MM.1S (cell line): ENCODE measurements around the gene MCM7.

ENCODE experiments used
- DNase-seq: peaks from one replicate; pipeline ENCODE4 v3.0.0-alpha.2; 2015
- H2AFZ ChIP-seq: fragments of 300-600 bp; sonication (generic); 2 replicates; pipeline ENCODE4 v1.6.0; 2016; ENCODE audit warnings: antibody characterized with exemption, low read length
- H3F3A ChIP-seq: fragments of 300-600 bp; sonication (generic); 2 replicates; pipeline ENCODE4 v1.6.1; 2016; ENCODE audit warnings: mild to moderate bottlenecking, antibody characterized with exemption, low read length, moderate library complexity, mixed read lengths; ENCODE audit not compliant: insufficient read depth
- H3K27ac ChIP-seq: fragments of 300-600 bp; sonication (generic); 2 replicates; pipeline ENCODE4 v1.5.1; 2016; ENCODE audit warnings: mild to moderate bottlenecking, low read length
- H3K27me3 ChIP-seq: fragments of 300-600 bp; sonication (generic); replicated peaks from 2 replicates; pipeline ENCODE4 v1.6.0; 2016; ENCODE audit warnings: low read length; ENCODE audit not compliant: insufficient read depth
- H3K36me3 ChIP-seq: fragments of 300-600 bp; sonication (generic); replicated peaks from 2 replicates; pipeline ENCODE4 v1.6.1; 2016; ENCODE audit warnings: mild to moderate bottlenecking, low read length, mixed read lengths; ENCODE audit not compliant: insufficient read depth
- H3K4me1 ChIP-seq: fragments of 300-600 bp; sonication (generic); 2 replicates; pipeline ENCODE4 v1.6.1; 2016; ENCODE audit warnings: low read length, mixed read lengths
- H3K4me2 ChIP-seq: fragments of 300-600 bp; sonication (generic); 2 replicates; pipeline ENCODE4 v1.6.0; 2016; ENCODE audit warnings: low read depth, low read length
- H3K4me3 ChIP-seq: fragments of 300-600 bp; sonication (generic); 2 replicates; pipeline ENCODE4 v1.5.1; 2016; ENCODE audit warnings: low read length, mixed read lengths
- H3K79me2 ChIP-seq: fragments of 300-600 bp; sonication (generic); 2 replicates; pipeline ENCODE4 v1.6.1; 2016; ENCODE audit warnings: mixed run types, low read length, mixed read lengths
- H3K9ac ChIP-seq: fragments of 300-600 bp; sonication (generic); 2 replicates; pipeline ENCODE4 v1.6.1; 2016; ENCODE audit warnings: low read length, mixed read lengths
- H3K9me2 ChIP-seq: fragments of 300-600 bp; sonication (generic); replicated peaks from 2 replicates; pipeline ENCODE4 v1.6.1; 2016; ENCODE audit warnings: mild to moderate bottlenecking, low read length, mixed read lengths; ENCODE audit not compliant: insufficient read depth
- H3K9me3 ChIP-seq: fragments of 300-600 bp; sonication (generic); replicated peaks from 2 replicates; pipeline ENCODE4 v1.6.1; 2016; ENCODE audit warnings: mild to moderate bottlenecking, low read length, mixed read lengths; ENCODE audit not compliant: insufficient read depth
- H4K20me1 ChIP-seq: fragments of 300-600 bp; sonication (generic); 2 replicates; pipeline ENCODE4 v1.6.1; 2016; ENCODE audit warnings: mild to moderate bottlenecking, low read length, moderate library complexity, mixed read lengths; ENCODE audit not compliant: insufficient read depth
- EZH2 ChIP-seq: fragments of 300-600 bp; sonication (generic); optimal IDR thresholded peaks from 2 replicates; pipeline ENCODE3; 2017; ENCODE audit warnings: low read depth, mild to moderate bottlenecking, antibody characterized with exemption, low read length, mixed read lengths
- EZH2phosphoT487 ChIP-seq: fragments of 300-600 bp; sonication (generic); IDR thresholded peaks from 2 replicates; pipeline ENCODE4 v1.6.1; 2018; ENCODE audit warnings: antibody characterized with exemption, low read length
- TF ChIP-seq, protein P1 (sequence below): fragments of 300-600 bp; sonication (generic); IDR thresholded peaks from 2 replicates; pipeline ENCODE4 v1.5.1; 2016; ENCODE audit warnings: antibody characterized with exemption, low read length, mixed read lengths

The MCM7 gene

DNA sequence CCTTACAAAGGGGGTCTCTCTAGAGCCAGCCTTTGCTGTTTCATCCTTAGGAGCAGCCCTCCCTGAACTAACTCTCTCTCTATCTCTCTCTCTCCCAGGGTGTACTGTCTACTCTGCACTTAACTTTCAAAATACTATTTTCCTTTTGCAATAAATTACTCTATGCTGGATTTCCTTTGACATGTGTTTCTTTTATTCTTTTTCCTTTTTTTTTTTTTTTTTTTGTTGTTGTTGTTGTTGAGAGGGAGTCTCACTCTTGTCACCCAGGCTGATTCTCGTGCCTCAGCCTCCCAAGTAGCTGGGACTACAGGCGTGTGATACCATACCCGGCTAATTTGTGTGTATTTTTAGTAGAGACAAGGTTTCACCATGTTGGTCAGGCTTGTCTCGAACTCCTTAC is 18.2 kb downstream of the MCM7 start:
- no peak for DNase-seq
- Histone ChIP-seq H3F3A (peaks cover 14% of the 10 kb centered on the region), H3K27ac (peak overlapping the region; percentile 93; the same call in 1 of the 2 replicates), H2AFZ (peak overlapping the region; percentile 27; the same call in 1 of the 2 replicates), H3K36me3 (0 out of 2 replicates have a peak, but pooled peaks cover 5% of the 10 kb centered on the region), H3K4me3 (no peak overlapping the region), H3K4me1 (peaks cover 11% of the 10 kb centered on the region), H3K79me2 (peaks cover 34% of the 10 kb centered on the region), H3K4me2 (peak overlapping the region; percentile 57; the same call in 1 of the 2 replicates), H3K9me3 (no peaks in the 10 kb centered on the region), H3K27me3 (no peaks in the 10 kb centered on the region), H3K9ac (0 out of 2 replicates have a peak overlapping the region, but pooled peaks have one; percentile 19), H3K9me2 (no peaks in the 10 kb centered on the region), H4K20me1 (no peaks in the 10 kb centered on the region)
- no peak for TF ChIP-seq EZH2
- no peak for TF ChIP-seq EZH2phosphoT487
- TF ChIP-seq, protein P1, sequence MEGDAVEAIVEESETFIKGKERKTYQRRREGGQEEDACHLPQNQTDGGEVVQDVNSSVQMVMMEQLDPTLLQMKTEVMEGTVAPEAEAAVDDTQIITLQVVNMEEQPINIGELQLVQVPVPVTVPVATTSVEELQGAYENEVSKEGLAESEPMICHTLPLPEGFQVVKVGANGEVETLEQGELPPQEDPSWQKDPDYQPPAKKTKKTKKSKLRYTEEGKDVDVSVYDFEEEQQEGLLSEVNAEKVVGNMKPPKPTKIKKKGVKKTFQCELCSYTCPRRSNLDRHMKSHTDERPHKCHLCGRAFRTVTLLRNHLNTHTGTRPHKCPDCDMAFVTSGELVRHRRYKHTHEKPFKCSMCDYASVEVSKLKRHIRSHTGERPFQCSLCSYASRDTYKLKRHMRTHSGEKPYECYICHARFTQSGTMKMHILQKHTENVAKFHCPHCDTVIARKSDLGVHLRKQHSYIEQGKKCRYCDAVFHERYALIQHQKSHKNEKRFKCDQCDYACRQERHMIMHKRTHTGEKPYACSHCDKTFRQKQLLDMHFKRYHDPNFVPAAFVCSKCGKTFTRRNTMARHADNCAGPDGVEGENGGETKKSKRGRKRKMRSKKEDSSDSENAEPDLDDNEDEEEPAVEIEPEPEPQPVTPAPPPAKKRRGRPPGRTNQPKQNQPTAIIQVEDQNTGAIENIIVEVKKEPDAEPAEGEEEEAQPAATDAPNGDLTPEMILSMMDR = no peak

DNA sequence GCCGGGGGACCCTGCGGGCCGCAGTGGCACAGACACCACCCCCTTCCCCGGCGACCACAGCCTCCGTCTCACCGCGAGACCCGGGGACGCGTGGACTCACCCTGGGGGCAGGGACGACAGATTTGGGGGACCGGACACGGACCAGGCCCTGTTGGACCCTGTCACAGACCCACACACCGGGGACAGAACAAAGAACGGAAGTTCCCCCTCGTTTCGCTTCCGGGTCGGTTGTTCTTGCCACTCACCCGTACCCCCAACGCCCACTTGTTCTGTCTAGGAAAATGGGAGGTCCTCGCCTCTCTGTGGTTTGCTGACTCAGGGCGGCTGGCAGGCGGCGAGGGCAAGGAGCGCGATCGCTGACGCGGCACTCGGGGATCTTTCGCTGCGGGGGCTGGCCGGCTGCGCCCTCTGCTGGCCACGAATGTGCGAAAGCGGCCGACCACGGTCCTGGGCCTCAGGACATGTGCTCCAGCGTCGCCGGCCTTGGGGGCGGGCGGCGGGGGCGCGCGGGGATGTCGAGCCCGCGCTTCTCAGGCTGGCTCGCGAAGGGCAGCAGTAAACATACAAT is 19.6 kb downstream of the MCM7 start, which contains the start of gene ZNF3:
ZNF3 (minus strand) TSS at position 189 of the 568 bp plus-strand sequence. CDS start 4,366 bp downstream, outside the sequence.
- Histone ChIP-seq H3K9me3 (no peaks in the 10 kb centered on the region), H3F3A (peaks cover 14% of the 10 kb centered on the region), H2AFZ (peak within 1 kb of the TSS; percentile 46), H3K4me1 (peaks cover 11% of the 10 kb centered on the region), H3K9me2 (no peaks in the 10 kb centered on the region), H4K20me1 (no peaks in the 10 kb centered on the region), H3K9ac (peak within 1 kb of the TSS; percentile 92), H3K79me2 (peaks cover 45% of the 10 kb centered on the region), H3K4me2 (peak within 1 kb of the TSS; percentile 98), H3K27ac (peak within 1 kb of the TSS; percentile 93), H3K36me3 (peaks cover 10% of the 10 kb centered on the region; the same call in 1 of the 2 replicates), H3K27me3 (no peaks in the 10 kb centered on the region), H3K4me3 (peak within 1 kb of the TSS; percentile 94)
- DNase-seq = peak; percentile 99
- TF ChIP-seq EZH2phosphoT487 (no peak), EZH2 (no peak)
- TF ChIP-seq, protein P1 = peak; percentile 93

DNA sequence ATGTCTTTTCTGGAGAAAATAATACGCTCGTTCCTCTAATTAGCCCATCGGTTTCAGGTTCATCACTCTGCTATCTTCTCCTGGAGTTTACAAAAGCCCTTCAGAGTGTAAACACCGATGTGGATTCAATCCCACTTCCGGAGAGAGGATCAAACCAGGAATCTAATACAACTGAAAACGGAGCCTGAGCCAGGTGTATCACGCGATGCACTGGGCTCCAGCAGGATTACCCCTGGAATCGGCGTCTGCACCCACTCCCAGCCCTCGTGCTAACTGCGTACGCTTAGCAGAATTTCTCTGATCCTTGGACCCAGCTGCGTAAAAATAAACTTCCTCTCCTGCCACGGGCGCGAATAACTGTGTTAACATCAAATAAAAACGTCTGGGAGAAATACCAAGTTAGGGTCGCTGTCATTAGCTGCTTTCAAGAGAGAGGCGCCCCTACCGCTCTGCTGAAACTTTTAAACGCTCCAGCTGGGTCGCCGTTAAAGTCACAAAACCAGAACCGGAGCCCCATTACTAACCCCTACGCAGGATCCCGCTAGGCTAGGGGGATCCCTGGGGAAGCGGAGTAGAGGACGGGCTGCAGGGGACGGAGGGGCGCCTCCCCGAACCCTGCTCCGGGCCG is 20.2 kb downstream of the MCM7 start:
- TF ChIP-seq EZH2 (no peak), EZH2phosphoT487 (no peak)
- TF ChIP-seq, protein P1 = no peak
- no peaks in the 10 kb centered on the region for H3K27me3 ChIP-seq
- peaks cover 11% of the 10 kb centered on the region for H3K4me1 ChIP-seq
- peak overlapping the region; percentile 94 for H3K4me3 ChIP-seq
- H3F3A ChIP-seq = peaks cover 17% of the 10 kb centered on the region
- peaks cover 13% of the 10 kb centered on the region; the same call in 1 of the 2 replicates for H3K36me3 ChIP-seq
- H4K20me1 ChIP-seq = no peaks in the 10 kb centered on the region
- H3K27ac ChIP-seq = peak overlapping the region; percentile 93; the same call in 1 of the 2 replicates
- peak overlapping the region; percentile 92 for H3K9ac ChIP-seq
- H2AFZ ChIP-seq = peak overlapping the region; percentile 46
- DNase-seq = no peak
- no peaks in the 10 kb centered on the region for H3K9me2 ChIP-seq
- H3K79me2 ChIP-seq = peaks cover 48% of the 10 kb centered on the region
- peak overlapping the region; percentile 98 for H3K4me2 ChIP-seq
- H3K9me3 ChIP-seq = no peaks in the 10 kb centered on the region
